IMR-90 (cell line): ENCODE measurements around the gene NPM1. TPM values are rescaled to one million over a fixed set of nuclear protein-coding genes. Genes with fewer than 3 reads are reported as not detected.
"Not testable (repeated sequence)": the region's sequence is repeated elsewhere in the genome, so short reads cannot be mapped to it uniquely, and the experiment has no call there.

Experiments
- ATAC-seq: fragments of 200-7000 bp; cut with Tn5 transposase; 2 replicates; pipeline ENCODE4 v1.9.1; 2020; ENCODE audit warnings: low read depth, mild to moderate bottlenecking, moderate library complexity
- BruUV-seq: library from RNA; stranded (reverse); fragments of 400-500 nt; replicated peaks from 2 replicates; lab custom pipeline; 2021; lab: Mats Ljungman, UMichigan
- CTCF ChIA-PET: fragments of 300-600 bp; formaldehyde crosslinking; extraction: SDS; loops from one replicate; lab custom pipeline; 2021; ENCODE audit warnings: antibody characterized with exemption; lab: Yijun Ruan, JAX
- POLR2A ChIA-PET: fragments of 300-600 bp; sonication (Branson Sonifier 250); formaldehyde crosslinking; loops from one replicate; lab custom pipeline; 2022; ENCODE audit warnings: antibody characterized with exemption; ENCODE audit not compliant: unreplicated experiment; lab: Charles Lee
- DNase-seq: peaks from one replicate; pipeline ENCODE4 v3.0.0; 2013
- H2AFZ ChIP-seq: replicated peaks from 2 replicates; pipeline ENCODE3; 2013; ENCODE audit warnings: low read length, mild to moderate bottlenecking; ENCODE audit not compliant: poor library complexity
- H2AK5ac ChIP-seq: 2 replicates; pipeline ENCODE4 v1.6.1; 2013; ENCODE audit warnings: low read depth, low read length, inconsistent platforms
- H2AK9ac ChIP-seq: replicated peaks from 2 replicates; pipeline ENCODE3; 2013; ENCODE audit warnings: mild to moderate bottlenecking, low read depth, low read length, moderate library complexity; ENCODE audit not compliant: poor library complexity
- H2BK120ac ChIP-seq: 2 replicates; pipeline ENCODE4 v1.6.1; 2013; ENCODE audit warnings: low read depth, low read length, inconsistent platforms
- H2BK15ac ChIP-seq: 3 replicates; pipeline ENCODE4 v1.6.1; 2013; ENCODE audit warnings: low read depth, low read length, inconsistent platforms
- H2BK20ac ChIP-seq: 2 replicates; pipeline ENCODE4 v1.6.1; 2013; ENCODE audit warnings: low read depth, mild to moderate bottlenecking, inconsistent platforms, low read length, moderate library complexity
- H2BK5ac ChIP-seq: 2 replicates; pipeline ENCODE4 v1.6.1; 2013; ENCODE audit warnings: mild to moderate bottlenecking, low read depth, low read length, inconsistent platforms; ENCODE audit not compliant: poor library complexity, severe bottlenecking
- H3K14ac ChIP-seq: replicated peaks from 2 replicates; pipeline ENCODE4 v1.6.1; 2013; ENCODE audit warnings: low read depth, low read length, inconsistent platforms
- H3K18ac ChIP-seq: 2 replicates; pipeline ENCODE4 v1.6.1; 2013; ENCODE audit warnings: low read depth, low read length, control low read depth
- H3K23ac ChIP-seq: 2 replicates; pipeline ENCODE4 v1.6.1; 2013; ENCODE audit warnings: low read depth, low read length, inconsistent platforms
- H3K27ac ChIP-seq: 2 replicates; pipeline ENCODE4 v1.5.1; 2013; ENCODE audit warnings: mild to moderate bottlenecking, control low read depth, low read length; ENCODE audit not compliant: insufficient read depth
- H3K27me3 ChIP-seq: 2 replicates; pipeline ENCODE4 v1.6.1; 2013; ENCODE audit warnings: low read length; ENCODE audit not compliant: control insufficient read depth, insufficient read depth
- H3K36me3 ChIP-seq: 2 replicates; pipeline ENCODE4 v1.6.1; 2013; ENCODE audit warnings: low read length, mixed read lengths; ENCODE audit not compliant: control insufficient read depth, insufficient read depth
- H3K4ac ChIP-seq: 2 replicates; pipeline ENCODE4 v1.6.1; 2013; ENCODE audit warnings: low read depth, low read length, inconsistent platforms
- H3K4me1 ChIP-seq: 2 replicates; pipeline ENCODE4 v1.6.1; 2013; ENCODE audit warnings: low read length, mixed read lengths; ENCODE audit not compliant: control insufficient read depth, insufficient read depth
- H3K4me2 ChIP-seq: 2 replicates; pipeline ENCODE4 v1.6.1; 2013; ENCODE audit warnings: low read depth, mild to moderate bottlenecking, control low read depth, low read length, moderate library complexity
- H3K4me3 ChIP-seq: 2 replicates; pipeline ENCODE4 v1.5.1; 2013; ENCODE audit warnings: low read depth, mild to moderate bottlenecking, control low read depth, low read length, moderate library complexity; ENCODE audit not compliant: insufficient read depth
- H3K56ac ChIP-seq: 2 replicates; pipeline ENCODE4 v1.6.1; 2013; ENCODE audit warnings: low read length, inconsistent platforms; ENCODE audit not compliant: insufficient read depth; ENCODE audit errors: extremely low read depth
- H3K79me1 ChIP-seq, 2 experiments: 2 replicates each; pipeline ENCODE4 v1.6.1; 2013; ENCODE audit warnings: low read length in 2 of 2, inconsistent platforms in 1 of 2, low read depth in 1 of 2
- H3K9ac ChIP-seq: 2 replicates; pipeline ENCODE4 v1.6.1; 2013; ENCODE audit warnings: low read depth, low read length, control low read depth
- H3K9me1 ChIP-seq: 2 replicates; pipeline ENCODE4 v1.6.1; 2013; ENCODE audit warnings: low read length, inconsistent platforms; ENCODE audit not compliant: insufficient read depth
- H3K9me3 ChIP-seq: 2 replicates; pipeline ENCODE4 v1.6.1; 2013; ENCODE audit warnings: low read length; ENCODE audit not compliant: control insufficient read depth, insufficient read depth
- H4K20me1 ChIP-seq: 2 replicates; pipeline ENCODE4 v1.6.1; 2013; ENCODE audit warnings: low read length, inconsistent platforms; ENCODE audit not compliant: insufficient read depth
- H4K5ac ChIP-seq: 2 replicates; pipeline ENCODE4 v1.6.1; 2013; ENCODE audit warnings: mild to moderate bottlenecking, low read depth, low read length, control low read depth
- H4K8ac ChIP-seq, 2 experiments: 2 replicates each; pipeline ENCODE4 v1.6.1; 2013; ENCODE audit warnings: low read depth in 2 of 2, low read length in 2 of 2, control low read depth in 1 of 2, inconsistent platforms in 1 of 2
- H4K91ac ChIP-seq: 2 replicates; pipeline ENCODE4 v1.6.1; 2013; ENCODE audit warnings: low read depth, low read length, inconsistent platforms; ENCODE audit not compliant: insufficient read depth
- BHLHE40 ChIP-seq: fragments of 150-350 bp; IDR thresholded peaks from 2 replicates; pipeline ENCODE4 v1.6.1; 2016; ENCODE audit warnings: mild to moderate bottlenecking, low read depth, low read length
- CEBPB ChIP-seq: IDR thresholded peaks from 2 replicates; pipeline ENCODE4 v1.6.1; 2012; ENCODE audit warnings: low read depth, low read length, improper control_type of control experiment
- CHD1 ChIP-seq: IDR thresholded peaks from 2 replicates; pipeline ENCODE4 v1.6.1; 2012; ENCODE audit warnings: low read depth, low read length, improper control_type of control experiment
- MAZ ChIP-seq: IDR thresholded peaks from 2 replicates; pipeline ENCODE4 v1.6.1; 2012; ENCODE audit warnings: low read depth, mild to moderate bottlenecking, low read length, improper control_type of control experiment, moderate library complexity, borderline replicate concordance
- NFE2L2 ChIP-seq: fragments of 150-350 bp; IDR thresholded peaks from 2 replicates; pipeline ENCODE4 v1.6.1; 2016; ENCODE audit warnings: low read depth, mild to moderate bottlenecking, low read length
- POLR2A ChIP-seq: IDR thresholded peaks from 2 replicates; pipeline ENCODE4 v1.6.1; 2012; ENCODE audit warnings: mild to moderate bottlenecking, low read depth, low read length
- RAD21 ChIP-seq: IDR thresholded peaks from 2 replicates; pipeline ENCODE4 v1.6.1; 2012; ENCODE audit warnings: low read length, improper control_type of control experiment
- RCOR1 ChIP-seq: IDR thresholded peaks from 2 replicates; pipeline ENCODE4 v1.6.1; 2012; ENCODE audit warnings: mild to moderate bottlenecking, low read length, improper control_type of control experiment; ENCODE audit not compliant: insufficient replicate concordance
- SMC3 ChIP-seq: fragments of 150-350 bp; IDR thresholded peaks from 2 replicates; pipeline ENCODE4 v1.6.1; 2016; ENCODE audit warnings: low read depth, mild to moderate bottlenecking, antibody characterized with exemption, low read length, moderate library complexity
- WGBS, 2 experiments: methylation state at CpG; one replicate each; pipeline versions ENCODE4 v1.1.5 to v1.1.7; 2013; ENCODE audit warnings: missing lambda C conversion rate in 2 of 2; ENCODE audit not compliant: insufficient read length in 1 of 2; ENCODE audit errors: extremely low coverage in 2 of 2; 5-methylcytosine and 5-hydroxymethylcytosine counted together
- dilution Hi-C: fragments of 300-500 bp; cut with HindIII; formaldehyde crosslinking; loops from one replicate; pipeline ENCODE4 v1.14.3; 2018; ENCODE audit warnings: low sequenced_read_pairs; ENCODE audit not compliant: unreplicated experiment
- in situ Hi-C: fragments of 300-500 bp; cut with MboI; formaldehyde crosslinking; loops from 3 replicates; pipeline ENCODE4 v1.14.3; 2019; ENCODE audit warnings: low sequenced_read_pairs, inconsistent platforms, mixed read lengths
- intact Hi-C: fragments of 100-400 bp; cut with micrococcal nuclease; formaldehyde crosslinking; loops from 2 replicates; pipeline ENCODE4 v1.10.0; 2022
- polyA plus RNA-seq, 3 experiments: library from polyadenylated mRNA; depleted of rRNA; stranded (reverse); fragments of >200 nt; gene quantifications; 2 replicates each; pipeline ENCODE4 v1.2.3, GENCODE V29; 2012; ENCODE audit warnings: low replicate concordance in 1 of 3
- total RNA-seq: library from RNA; depleted of rRNA; stranded (reverse); fragments of >200 nt; gene quantifications from 2 replicates; pipeline ENCODE4 v1.2.3, GENCODE V29; 2012
- TF ChIP-seq, protein P1 (sequence below): fragments of 150-350 bp; IDR thresholded peaks from 2 replicates; pipeline ENCODE4 v1.6.1; 2017; ENCODE audit warnings: mild to moderate bottlenecking, antibody characterized with exemption, low read length, low read depth

The NPM1 gene
- total and polyA plus RNA-seq, 2 of the 4 experiments (the other 2 are of a cell fraction): 856 to 929 TPM

- Histone ChIP-seq H3K18ac (no peak overlapping the region), H3K56ac (no peak overlapping the region), H3K4me3 (no peak overlapping the region), H4K8ac (no peak overlapping the region), H3K23ac (no peak overlapping the region), H3K4ac (no peak overlapping the region), H3K9me3 (no peaks in the 10 kb centered on the region), H3K79me1 (peaks cover 0 to 36% of the 10 kb centered on the region in 2 experiments; a peak in 2 of 4 replicates), H3K27ac (no peak overlapping the region), H3K9me1 (0 out of 2 replicates have a peak, but pooled peaks cover 2% of the 10 kb centered on the region), H4K20me1 (peaks cover 99% of the 10 kb centered on the region), H2BK15ac (no peak overlapping the region), H4K91ac (no peak overlapping the region), H3K27me3 (no peaks in the 10 kb centered on the region), H3K9ac (no peak overlapping the region), H3K4me2 (no peak overlapping the region), H2BK20ac (no peak overlapping the region), H2AFZ (no peak overlapping the region), H3K36me3 (peaks cover 53% of the 10 kb centered on the region), H2BK120ac (no peak overlapping the region), H2AK9ac (no peak overlapping the region), H3K4me1 (no peaks in the 10 kb centered on the region; the same call in 1 of the 2 replicates), H3K14ac (no peak overlapping the region), H2AK5ac (no peak overlapping the region), H2BK5ac (no peak overlapping the region), H4K5ac (no peak overlapping the region)
- no peak for TF ChIP-seq SMC3
- TF ChIP-seq POLR2A: no peak
- no peak for TF ChIP-seq CEBPB
- TF ChIP-seq NFE2L2: no peak
- TF ChIP-seq MAZ: no peak
- TF ChIP-seq RAD21: no peak
- no peak for TF ChIP-seq CHD1
- TF ChIP-seq, protein P1, sequence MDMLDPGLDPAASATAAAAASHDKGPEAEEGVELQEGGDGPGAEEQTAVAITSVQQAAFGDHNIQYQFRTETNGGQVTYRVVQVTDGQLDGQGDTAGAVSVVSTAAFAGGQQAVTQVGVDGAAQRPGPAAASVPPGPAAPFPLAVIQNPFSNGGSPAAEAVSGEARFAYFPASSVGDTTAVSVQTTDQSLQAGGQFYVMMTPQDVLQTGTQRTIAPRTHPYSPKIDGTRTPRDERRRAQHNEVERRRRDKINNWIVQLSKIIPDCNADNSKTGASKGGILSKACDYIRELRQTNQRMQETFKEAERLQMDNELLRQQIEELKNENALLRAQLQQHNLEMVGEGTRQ: no peak
- TF ChIP-seq RCOR1: no peak
- TF ChIP-seq BHLHE40: no peak
- dilution Hi-C loops: no loop called here
- WGBS, 2 experiments: 93% methylated on average over 3 of the region's 7 CpGs; no CpG with 5 or more reads in 1 of the 2 experiments
- intact Hi-C loops: no loop called here
- DNase-seq (no peak), ATAC-seq (no peak)
- CTCF ChIA-PET: no interaction called here
- POLR2A ChIA-PET: no interaction called here
- BruUV-seq: no TSS peak
- in situ Hi-C loops: no loop called here
These were observed 7.4 kb downstream of the NPM1 start for GRCh38 chr5:171395042-171395441.

- CTCF ChIA-PET, H4K8ac ChIP-seq, H3K56ac ChIP-seq, H3K23ac ChIP-seq, H4K5ac ChIP-seq, BruUV-seq, H3K4me2 ChIP-seq, H3K4ac ChIP-seq, H2AFZ ChIP-seq, H3K4me3 ChIP-seq, dilution Hi-C loops, intact Hi-C loops, H3K9me1 ChIP-seq, H3K27me3 ChIP-seq, H3K9ac ChIP-seq, H2AK5ac ChIP-seq, in situ Hi-C loops, POLR2A ChIA-PET, H3K4me1 ChIP-seq, H3K27ac ChIP-seq, H4K91ac ChIP-seq, H3K14ac ChIP-seq, H3K9me3 ChIP-seq, ATAC-seq, H2BK15ac ChIP-seq, H2BK20ac ChIP-seq, H2BK5ac ChIP-seq, DNase-seq, H2BK120ac ChIP-seq, H2AK9ac ChIP-seq, H3K18ac ChIP-seq: not testable (repeated sequence)
- Histone ChIP-seq H3K36me3 (peaks cover 64% of the 10 kb centered on the region), H4K20me1 (peaks cover 99% of the 10 kb centered on the region), H3K79me1 (peaks cover 5 to 48% of the 10 kb centered on the region in 2 experiments)
- whole genome bisulfite sequencing, 2 experiments: 100% methylated on average over 2 of the region's 11 CpGs; no CpG with 5 or more reads in 1 of the 2 experiments
These were observed 8.9 kb downstream of the NPM1 start for GRCh38 chr5:171396583-171396982.
